GM12875 (cell line): ENCODE results near the gene SCAMP3.
"Not testable (repeated sequence)": the region's sequence is repeated elsewhere in the genome, so short reads cannot be mapped to it uniquely, and the experiment has no call there.

Source experiments
- H3K4me3 ChIP-seq: one replicate; pipeline ENCODE4 v1.5.1; 2011; ENCODE audit warnings: low read depth, low read length, control low read depth
- CTCF ChIP-seq: IDR thresholded peaks from 2 replicates; pipeline ENCODE4 v1.5.1; 2011; ENCODE audit warnings: low read depth, mild to moderate bottlenecking, control low read depth, inconsistent platforms, low read length, moderate library complexity, borderline replicate concordance; ENCODE audit not compliant: insufficient read depth

Gene SCAMP3

GRCh38 chr1:155295183-155295941 is 33.2 kb upstream of the SCAMP3 start:
- TF ChIP-seq CTCF = no peak
- H3K4me3 ChIP-seq = no peak overlapping the region

GRCh38 chr1:155294520-155295182 is 32.5 kb upstream of the SCAMP3 start:
- H3K4me3 ChIP-seq = no peak overlapping the region
- TF ChIP-seq CTCF = no peak

GRCh38 chr1:155293086-155293749 is 31.1 kb upstream of the SCAMP3 start:
- H3K4me3 ChIP-seq = no peak overlapping the region
- no peak for TF ChIP-seq CTCF

- not testable (repeated sequence) for H3K4me3 ChIP-seq
Measured at GRCh38 chr1:155291006-155291405, 28.8 kb upstream of the SCAMP3 start.

GRCh38 chr1:155287987-155288543 is 25.9 kb upstream of the SCAMP3 start:
- TF ChIP-seq CTCF = no peak

GRCh38 chr1:155286544-155286943 is 24.4 kb upstream of the SCAMP3 start:
- no peak for TF ChIP-seq CTCF
- no peak overlapping the region for H3K4me3 ChIP-seq

More at GRCh38 chr1:155287987-155288543, 25.9 kb upstream of the SCAMP3 start:
- H3K4me3 ChIP-seq = no peak overlapping the region

GRCh38 chr1:155285631-155286044 is 23.5 kb upstream of the SCAMP3 start:
- TF ChIP-seq CTCF = no peak
- no peak overlapping the region for H3K4me3 ChIP-seq
